ENCODE measurements around the gene PLEKHM2.

Gene PLEKHM2

DNA sequence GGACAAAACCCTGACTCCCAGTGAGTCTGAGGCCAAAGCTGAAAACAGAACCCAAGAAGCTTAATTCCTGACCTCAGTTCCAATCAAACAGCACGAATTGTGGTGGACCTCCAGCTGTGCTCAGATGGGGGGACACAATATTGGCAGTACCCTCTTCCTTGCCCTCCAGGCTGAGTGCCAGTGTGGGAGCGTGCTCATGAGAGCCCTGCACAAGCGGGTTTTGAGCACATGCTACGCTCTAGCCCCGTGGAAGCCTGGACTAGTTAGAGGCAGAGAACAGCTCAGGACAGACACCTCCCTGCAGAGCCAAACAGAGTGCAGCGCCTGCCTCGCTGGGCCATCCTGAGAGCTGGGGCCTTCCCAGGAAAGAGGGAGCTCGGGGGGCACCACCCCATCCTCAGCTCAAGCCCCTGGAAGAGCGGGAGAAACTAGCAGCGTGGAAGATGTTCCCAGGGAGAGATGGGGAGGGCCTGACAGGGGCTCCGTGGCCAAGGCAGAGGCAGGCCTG, 49.2 kb downstream of the PLEKHM2 start:
- TF ChIP-seq SNAI2 (CRISPR knock-in tag; IDR thresholded peaks at IDR 0.05) (no peak), ARNTL (CRISPR knock-in tag; IDR thresholded peaks at IDR 0.05; ENCODE audit: borderline replicate concordance, low read depth) (no peak), RARB (CRISPR knock-in tag; IDR thresholded peaks at IDR 0.05) (no peak), ZNF565 (CRISPR knock-in tag; conservative IDR thresholded peaks at IDR 0.05; ENCODE audit: low read depth) (no peak), TOX (CRISPR knock-in tag; IDR thresholded peaks at IDR 0.05; ENCODE audit: borderline replicate concordance) (no peak), ZC3H10 (CRISPR knock-in tag; IDR thresholded peaks at IDR 0.05) (no peak), ISL1 (CRISPR knock-in tag; IDR thresholded peaks at IDR 0.05) (no peak), ZFP30 (CRISPR knock-in tag; IDR thresholded peaks at IDR 0.05) (no peak), ESRRG (CRISPR knock-in tag; IDR thresholded peaks at IDR 0.05) (no peak), OSR1 (CRISPR knock-in tag; IDR thresholded peaks at IDR 0.05) (no peak), CSDC2 (CRISPR knock-in tag; IDR thresholded peaks at IDR 0.05) (no peak), PPARA (CRISPR knock-in tag; IDR thresholded peaks at IDR 0.05; ENCODE audit: borderline replicate concordance) (no peak), BACH2 (CRISPR knock-in tag; IDR thresholded peaks at IDR 0.05; ENCODE audit: borderline replicate concordance) (no peak)
- TF ChIP-seq, protein P1, sequence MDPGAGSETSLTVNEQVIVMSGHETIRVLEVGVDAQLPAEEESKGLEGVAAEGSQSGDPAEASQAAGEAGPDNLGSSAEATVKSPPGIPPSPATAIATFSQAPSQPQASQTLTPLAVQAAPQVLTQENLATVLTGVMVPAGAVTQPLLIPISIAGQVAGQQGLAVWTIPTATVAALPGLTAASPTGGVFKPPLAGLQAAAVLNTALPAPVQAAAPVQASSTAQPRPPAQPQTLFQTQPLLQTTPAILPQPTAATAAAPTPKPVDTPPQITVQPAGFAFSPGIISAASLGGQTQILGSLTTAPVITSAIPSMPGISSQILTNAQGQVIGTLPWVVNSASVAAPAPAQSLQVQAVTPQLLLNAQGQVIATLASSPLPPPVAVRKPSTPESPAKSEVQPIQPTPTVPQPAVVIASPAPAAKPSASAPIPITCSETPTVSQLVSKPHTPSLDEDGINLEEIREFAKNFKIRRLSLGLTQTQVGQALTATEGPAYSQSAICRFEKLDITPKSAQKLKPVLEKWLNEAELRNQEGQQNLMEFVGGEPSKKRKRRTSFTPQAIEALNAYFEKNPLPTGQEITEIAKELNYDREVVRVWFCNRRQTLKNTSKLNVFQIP (CRISPR knock-in tag; IDR thresholded peaks at IDR 0.05; ENCODE audit: borderline replicate concordance, low read depth), result no peak
- TF ChIP-seq, protein P2, sequence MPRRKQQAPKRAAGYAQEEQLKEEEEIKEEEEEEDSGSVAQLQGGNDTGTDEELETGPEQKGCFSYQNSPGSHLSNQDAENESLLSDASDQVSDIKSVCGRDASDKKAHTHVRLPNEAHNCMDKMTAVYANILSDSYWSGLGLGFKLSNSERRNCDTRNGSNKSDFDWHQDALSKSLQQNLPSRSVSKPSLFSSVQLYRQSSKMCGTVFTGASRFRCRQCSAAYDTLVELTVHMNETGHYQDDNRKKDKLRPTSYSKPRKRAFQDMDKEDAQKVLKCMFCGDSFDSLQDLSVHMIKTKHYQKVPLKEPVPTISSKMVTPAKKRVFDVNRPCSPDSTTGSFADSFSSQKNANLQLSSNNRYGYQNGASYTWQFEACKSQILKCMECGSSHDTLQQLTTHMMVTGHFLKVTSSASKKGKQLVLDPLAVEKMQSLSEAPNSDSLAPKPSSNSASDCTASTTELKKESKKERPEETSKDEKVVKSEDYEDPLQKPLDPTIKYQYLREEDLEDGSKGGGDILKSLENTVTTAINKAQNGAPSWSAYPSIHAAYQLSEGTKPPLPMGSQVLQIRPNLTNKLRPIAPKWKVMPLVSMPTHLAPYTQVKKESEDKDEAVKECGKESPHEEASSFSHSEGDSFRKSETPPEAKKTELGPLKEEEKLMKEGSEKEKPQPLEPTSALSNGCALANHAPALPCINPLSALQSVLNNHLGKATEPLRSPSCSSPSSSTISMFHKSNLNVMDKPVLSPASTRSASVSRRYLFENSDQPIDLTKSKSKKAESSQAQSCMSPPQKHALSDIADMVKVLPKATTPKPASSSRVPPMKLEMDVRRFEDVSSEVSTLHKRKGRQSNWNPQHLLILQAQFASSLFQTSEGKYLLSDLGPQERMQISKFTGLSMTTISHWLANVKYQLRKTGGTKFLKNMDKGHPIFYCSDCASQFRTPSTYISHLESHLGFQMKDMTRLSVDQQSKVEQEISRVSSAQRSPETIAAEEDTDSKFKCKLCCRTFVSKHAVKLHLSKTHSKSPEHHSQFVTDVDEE (CRISPR knock-in tag; IDR thresholded peaks at IDR 0.05), result no peak
- TF ChIP-seq, protein P3, sequence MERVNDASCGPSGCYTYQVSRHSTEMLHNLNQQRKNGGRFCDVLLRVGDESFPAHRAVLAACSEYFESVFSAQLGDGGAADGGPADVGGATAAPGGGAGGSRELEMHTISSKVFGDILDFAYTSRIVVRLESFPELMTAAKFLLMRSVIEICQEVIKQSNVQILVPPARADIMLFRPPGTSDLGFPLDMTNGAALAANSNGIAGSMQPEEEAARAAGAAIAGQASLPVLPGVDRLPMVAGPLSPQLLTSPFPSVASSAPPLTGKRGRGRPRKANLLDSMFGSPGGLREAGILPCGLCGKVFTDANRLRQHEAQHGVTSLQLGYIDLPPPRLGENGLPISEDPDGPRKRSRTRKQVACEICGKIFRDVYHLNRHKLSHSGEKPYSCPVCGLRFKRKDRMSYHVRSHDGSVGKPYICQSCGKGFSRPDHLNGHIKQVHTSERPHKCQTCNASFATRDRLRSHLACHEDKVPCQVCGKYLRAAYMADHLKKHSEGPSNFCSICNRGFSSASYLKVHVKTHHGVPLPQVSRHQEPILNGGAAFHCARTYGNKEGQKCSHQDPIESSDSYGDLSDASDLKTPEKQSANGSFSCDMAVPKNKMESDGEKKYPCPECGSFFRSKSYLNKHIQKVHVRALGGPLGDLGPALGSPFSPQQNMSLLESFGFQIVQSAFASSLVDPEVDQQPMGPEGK (CRISPR knock-in tag; IDR thresholded peaks at IDR 0.05; ENCODE audit: borderline replicate concordance), result no peak

DNA sequence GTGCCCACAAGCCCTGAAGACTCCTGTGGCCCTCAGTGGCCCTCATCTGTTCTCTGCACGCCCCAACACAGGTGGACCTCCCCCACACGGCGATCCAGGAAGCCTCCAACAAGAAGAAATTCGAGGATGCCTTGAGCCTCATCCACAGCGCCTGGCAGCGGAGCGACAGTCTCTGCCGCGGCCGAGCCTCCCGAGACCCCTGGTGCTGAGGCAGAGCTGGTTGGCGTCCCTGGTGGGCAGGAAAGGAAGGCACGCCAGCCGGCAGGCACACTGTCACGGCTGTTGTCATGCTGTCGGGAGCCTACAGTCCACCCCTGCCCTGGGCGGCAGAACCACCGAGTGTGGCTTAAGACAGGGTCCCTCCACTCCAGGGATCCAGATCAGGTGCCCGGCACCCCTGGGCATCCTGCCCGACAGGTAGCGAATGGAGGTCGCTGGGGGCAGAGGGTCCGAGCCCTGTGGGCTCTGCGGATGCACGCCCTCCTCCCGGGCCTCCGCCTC, 49.7 kb downstream of the PLEKHM2 start:
- ATAC-seq, result no peak
- TF ChIP-seq ESRRG (CRISPR knock-in tag; IDR thresholded peaks at IDR 0.05), result no peak
- TF ChIP-seq, protein P4, sequence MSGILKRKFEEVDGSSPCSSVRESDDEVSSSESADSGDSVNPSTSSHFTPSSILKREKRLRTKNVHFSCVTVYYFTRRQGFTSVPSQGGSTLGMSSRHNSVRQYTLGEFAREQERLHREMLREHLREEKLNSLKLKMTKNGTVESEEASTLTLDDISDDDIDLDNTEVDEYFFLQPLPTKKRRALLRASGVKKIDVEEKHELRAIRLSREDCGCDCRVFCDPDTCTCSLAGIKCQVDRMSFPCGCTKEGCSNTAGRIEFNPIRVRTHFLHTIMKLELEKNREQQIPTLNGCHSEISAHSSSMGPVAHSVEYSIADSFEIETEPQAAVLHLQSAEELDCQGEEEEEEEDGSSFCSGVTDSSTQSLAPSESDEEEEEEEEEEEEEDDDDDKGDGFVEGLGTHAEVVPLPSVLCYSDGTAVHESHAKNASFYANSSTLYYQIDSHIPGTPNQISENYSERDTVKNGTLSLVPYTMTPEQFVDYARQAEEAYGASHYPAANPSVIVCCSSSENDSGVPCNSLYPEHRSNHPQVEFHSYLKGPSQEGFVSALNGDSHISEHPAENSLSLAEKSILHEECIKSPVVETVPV (CRISPR knock-in tag; IDR thresholded peaks at IDR 0.05), result no peak
- no peak for TF ChIP-seq RARB (CRISPR knock-in tag; IDR thresholded peaks at IDR 0.05)
- TF ChIP-seq ZNF8 (CRISPR knock-in tag; IDR thresholded peaks at IDR 0.05), result no peak
- no peak for TF ChIP-seq ARNTL (CRISPR knock-in tag; IDR thresholded peaks at IDR 0.05; ENCODE audit: borderline replicate concordance, low read depth)
- TF ChIP-seq TOX (CRISPR knock-in tag; IDR thresholded peaks at IDR 0.05; ENCODE audit: borderline replicate concordance), result no peak
- no peak for TF ChIP-seq PPARA (CRISPR knock-in tag; IDR thresholded peaks at IDR 0.05; ENCODE audit: borderline replicate concordance)
- no peak for TF ChIP-seq ZNF70 (CRISPR knock-in tag; IDR thresholded peaks at IDR 0.05)
- TF ChIP-seq TCF4 (CRISPR knock-in tag; IDR thresholded peaks at IDR 0.05; ENCODE audit: borderline replicate concordance), result no peak
- no peak for TF ChIP-seq ZFP30 (CRISPR knock-in tag; IDR thresholded peaks at IDR 0.05)
- no peak for TF ChIP-seq SNAI2 (CRISPR knock-in tag; IDR thresholded peaks at IDR 0.05)
- TF ChIP-seq ZC3H10 (CRISPR knock-in tag; IDR thresholded peaks at IDR 0.05), result no peak
- TF ChIP-seq, protein P5, sequence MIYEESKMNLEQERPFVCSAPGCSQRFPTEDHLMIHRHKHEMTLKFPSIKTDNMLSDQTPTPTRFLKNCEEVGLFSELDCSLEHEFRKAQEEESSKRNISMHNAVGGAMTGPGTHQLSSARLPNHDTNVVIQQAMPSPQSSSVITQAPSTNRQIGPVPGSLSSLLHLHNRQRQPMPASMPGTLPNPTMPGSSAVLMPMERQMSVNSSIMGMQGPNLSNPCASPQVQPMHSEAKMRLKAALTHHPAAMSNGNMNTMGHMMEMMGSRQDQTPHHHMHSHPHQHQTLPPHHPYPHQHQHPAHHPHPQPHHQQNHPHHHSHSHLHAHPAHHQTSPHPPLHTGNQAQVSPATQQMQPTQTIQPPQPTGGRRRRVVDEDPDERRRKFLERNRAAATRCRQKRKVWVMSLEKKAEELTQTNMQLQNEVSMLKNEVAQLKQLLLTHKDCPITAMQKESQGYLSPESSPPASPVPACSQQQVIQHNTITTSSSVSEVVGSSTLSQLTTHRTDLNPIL (CRISPR knock-in tag; IDR thresholded peaks at IDR 0.05; ENCODE audit: low read depth), result no peak
- TF ChIP-seq OSR1 (CRISPR knock-in tag; IDR thresholded peaks at IDR 0.05), result no peak
- TF ChIP-seq BACH2 (CRISPR knock-in tag; IDR thresholded peaks at IDR 0.05; ENCODE audit: borderline replicate concordance), result no peak
- TF ChIP-seq, protein P2 (CRISPR knock-in tag; IDR thresholded peaks at IDR 0.05), result no peak

More for the DNA sequence above, 49.2 kb downstream of the PLEKHM2 start:
- ATAC-seq, result no peak
